ENCODE results near the gene BPGM. TPM values are rescaled to one million over a fixed set of nuclear protein-coding genes. Genes with fewer than 3 reads are reported as not detected.

The BPGM gene
- total RNA-seq, 4 donors from 2014 or later: 9.8 to 13.3 (median 12.5) TPM

DNA sequence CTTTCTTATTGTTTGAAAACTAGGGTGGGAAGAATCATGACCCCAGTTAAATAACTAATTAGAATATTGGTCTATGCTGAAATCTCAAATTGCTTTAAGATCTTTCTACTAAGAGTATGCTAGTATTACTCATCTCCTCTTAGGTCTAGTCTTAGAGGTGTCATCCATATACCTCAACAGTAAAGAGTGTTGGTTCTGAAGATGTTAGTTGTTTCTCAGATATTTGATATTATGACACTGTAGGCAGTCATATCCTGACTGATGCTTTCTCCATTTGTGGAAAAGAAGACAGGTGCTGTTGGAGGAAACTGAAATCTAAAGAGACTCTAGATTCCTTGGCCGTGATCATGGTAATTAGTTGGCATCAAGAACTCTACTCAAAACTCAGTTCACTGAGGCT, 21.2 kb downstream of the BPGM start:
- no peak for TF ChIP-seq POLR2AphosphoS5 (IDR thresholded peaks at IDR 0.05)
- TF ChIP-seq POLR2A (IDR thresholded peaks at IDR 0.05): no peak
- no peak for TF ChIP-seq EP300 (IDR thresholded peaks at IDR 0.05)
- TF ChIP-seq, protein P1, sequence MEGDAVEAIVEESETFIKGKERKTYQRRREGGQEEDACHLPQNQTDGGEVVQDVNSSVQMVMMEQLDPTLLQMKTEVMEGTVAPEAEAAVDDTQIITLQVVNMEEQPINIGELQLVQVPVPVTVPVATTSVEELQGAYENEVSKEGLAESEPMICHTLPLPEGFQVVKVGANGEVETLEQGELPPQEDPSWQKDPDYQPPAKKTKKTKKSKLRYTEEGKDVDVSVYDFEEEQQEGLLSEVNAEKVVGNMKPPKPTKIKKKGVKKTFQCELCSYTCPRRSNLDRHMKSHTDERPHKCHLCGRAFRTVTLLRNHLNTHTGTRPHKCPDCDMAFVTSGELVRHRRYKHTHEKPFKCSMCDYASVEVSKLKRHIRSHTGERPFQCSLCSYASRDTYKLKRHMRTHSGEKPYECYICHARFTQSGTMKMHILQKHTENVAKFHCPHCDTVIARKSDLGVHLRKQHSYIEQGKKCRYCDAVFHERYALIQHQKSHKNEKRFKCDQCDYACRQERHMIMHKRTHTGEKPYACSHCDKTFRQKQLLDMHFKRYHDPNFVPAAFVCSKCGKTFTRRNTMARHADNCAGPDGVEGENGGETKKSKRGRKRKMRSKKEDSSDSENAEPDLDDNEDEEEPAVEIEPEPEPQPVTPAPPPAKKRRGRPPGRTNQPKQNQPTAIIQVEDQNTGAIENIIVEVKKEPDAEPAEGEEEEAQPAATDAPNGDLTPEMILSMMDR (IDR thresholded peaks at IDR 0.05): no peak
- H3K27me3 ChIP-seq: no peaks in the 10 kb centered on the region
- H3K4me3 ChIP-seq: no peak overlapping the region
- WGBS: 100% methylated on average over 1 of the region's 1 CpG
- H3K9me3 ChIP-seq: no peaks in the 10 kb centered on the region
- DNase-seq (ENCODE audit: low spot score in 2 of 2): no peak
- no peak overlapping the region for H3K27ac ChIP-seq
- H3K4me1 ChIP-seq: peaks cover 2% of the 10 kb centered on the region
- no peaks in the 10 kb centered on the region for H3K36me3 ChIP-seq

DNA sequence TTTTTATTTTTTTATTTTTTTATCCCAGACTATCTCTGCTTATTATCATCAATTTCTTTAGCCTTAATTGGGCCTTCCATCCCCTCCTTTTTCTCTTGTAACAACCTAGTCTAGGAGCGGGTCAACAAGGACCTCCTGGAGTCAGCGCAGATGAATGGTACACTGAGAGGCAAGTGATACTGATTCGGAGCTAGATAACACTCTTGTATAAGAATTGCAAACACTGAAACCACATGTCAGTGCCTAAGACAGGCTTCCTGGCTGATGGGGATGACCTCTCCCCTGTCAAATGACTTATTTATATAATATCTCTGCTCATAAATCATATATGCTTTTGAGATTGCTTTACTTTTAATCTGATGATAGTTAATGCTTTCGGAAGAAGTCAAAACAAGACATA, 22.7 kb downstream of the BPGM start:
- DNase-seq (ENCODE audit: low spot score in 2 of 2): no peak
- Histone ChIP-seq H3K4me3 (no peak overlapping the region), H3K27ac (no peak overlapping the region), H3K27me3 (no peaks in the 10 kb centered on the region), H3K4me1 (peaks cover 2% of the 10 kb centered on the region), H3K36me3 (peaks cover 4% of the 10 kb centered on the region), H3K9me3 (peaks cover 3% of the 10 kb centered on the region)
- 88% methylated on average over 4 of the region's 4 CpGs for WGBS
- TF ChIP-seq POLR2A (IDR thresholded peaks at IDR 0.05) (no peak), EP300 (IDR thresholded peaks at IDR 0.05) (no peak), POLR2AphosphoS5 (IDR thresholded peaks at IDR 0.05) (no peak)
- TF ChIP-seq, protein P1 (IDR thresholded peaks at IDR 0.05): no peak

GRCh38 chr7:134669845-134670373, 23.3 kb downstream of the BPGM start:
- Histone ChIP-seq H3K27ac (no peak overlapping the region), H3K4me3 (no peak overlapping the region), H3K27me3 (no peaks in the 10 kb centered on the region), H3K36me3 (peaks cover 4% of the 10 kb centered on the region), H3K4me1 (peaks cover 2% of the 10 kb centered on the region), H3K9me3 (peaks cover 3% of the 10 kb centered on the region)
- WGBS: 26% methylated on average over 8 of the region's 8 CpGs
- TF ChIP-seq EP300 (IDR thresholded peaks at IDR 0.05) (no peak), POLR2AphosphoS5 (IDR thresholded peaks at IDR 0.05) (no peak), POLR2A (IDR thresholded peaks at IDR 0.05) (no peak)
- TF ChIP-seq, protein P1 (IDR thresholded peaks at IDR 0.05): no peak
- no peak for DNase-seq (ENCODE audit: low spot score in 2 of 2)

GRCh38 chr7:134671609-134672008, 25.0 kb downstream of the BPGM start:
- WGBS: 95% methylated on average over 1 of the region's 1 CpG
- Histone ChIP-seq H3K4me3 (no peak overlapping the region), H3K27ac (no peak overlapping the region), H3K36me3 (peaks cover 4% of the 10 kb centered on the region), H3K27me3 (no peaks in the 10 kb centered on the region), H3K9me3 (peaks cover 3% of the 10 kb centered on the region), H3K4me1 (peaks cover 2% of the 10 kb centered on the region)
- no peak for DNase-seq (ENCODE audit: low spot score in 2 of 2)
- TF ChIP-seq POLR2A (IDR thresholded peaks at IDR 0.05): no peak
- TF ChIP-seq POLR2AphosphoS5 (IDR thresholded peaks at IDR 0.05): no peak
- TF ChIP-seq EP300 (IDR thresholded peaks at IDR 0.05): no peak
- TF ChIP-seq, protein P1 (IDR thresholded peaks at IDR 0.05): no peak

- no peaks in the 10 kb centered on the region for H3K27me3 ChIP-seq
- no peak overlapping the region for H3K4me3 ChIP-seq
- no peak overlapping the region for H3K27ac ChIP-seq
- DNase-seq (ENCODE audit: low spot score in 2 of 2): no peak
- H3K9me3 ChIP-seq: peaks cover 3% of the 10 kb centered on the region
- TF ChIP-seq, protein P1 (IDR thresholded peaks at IDR 0.05): no peak
- TF ChIP-seq EP300 (IDR thresholded peaks at IDR 0.05) (no peak), POLR2A (IDR thresholded peaks at IDR 0.05) (no peak), POLR2AphosphoS5 (IDR thresholded peaks at IDR 0.05) (no peak)
- peaks cover 2% of the 10 kb centered on the region for H3K4me1 ChIP-seq
- H3K36me3 ChIP-seq: peaks cover 9% of the 10 kb centered on the region
Observed at GRCh38 chr7:134674424-134674823, 27.8 kb downstream of the BPGM start.

Measured in suprapubic skin (tissue), 4 donors.